HG03571 (cell line): Measurements from ENCODE around the gene ADARB2.
"Not testable (repeated sequence)": the region's sequence is repeated elsewhere in the genome, so short reads cannot be mapped to it uniquely, and the experiment has no call there.

ENCODE experiments used
- ATAC-seq: cut with Tn5 transposase; IDR thresholded peaks from one replicate; pipeline ENCODE4 v1.9.1; 2021; ENCODE audit not compliant: unreplicated experiment

ADARB2 gene

GRCh38 chr10:1417574-1417973 lies 319.8 kb downstream of the ADARB2 start:
- ATAC-seq = no peak

- no peak for ATAC-seq
These were observed 320.8 kb downstream of the ADARB2 start for GRCh38 chr10:1416456-1417037.

- no peak for ATAC-seq
These were observed 322.4 kb downstream of the ADARB2 start for GRCh38 chr10:1414893-1415292.

GRCh38 chr10:1414346-1414745 lies 323.0 kb downstream of the ADARB2 start:
- ATAC-seq = not testable (repeated sequence)

GRCh38 chr10:1413823-1414222 lies 323.5 kb downstream of the ADARB2 start:
- no peak for ATAC-seq

- no peak for ATAC-seq
These were observed 324.1 kb downstream of the ADARB2 start for GRCh38 chr10:1413256-1413655.

- no peak for ATAC-seq
These were observed 324.7 kb downstream of the ADARB2 start for GRCh38 chr10:1412531-1413189.

GRCh38 chr10:1411956-1412355 lies 325.4 kb downstream of the ADARB2 start:
- ATAC-seq = no peak

GRCh38 chr10:1411451-1411850 lies 325.9 kb downstream of the ADARB2 start:
- ATAC-seq = no peak

GRCh38 chr10:1410469-1411395 lies 326.6 kb downstream of the ADARB2 start:
- ATAC-seq = no peak

- no peak for ATAC-seq
These were observed 327.3 kb downstream of the ADARB2 start for GRCh38 chr10:1410032-1410431.

- no peak for ATAC-seq
These were observed 327.9 kb downstream of the ADARB2 start for GRCh38 chr10:1409392-1409791.

GRCh38 chr10:1408651-1409367 lies 328.5 kb downstream of the ADARB2 start:
- no peak for ATAC-seq

GRCh38 chr10:1406967-1407945 lies 330.1 kb downstream of the ADARB2 start:
- no peak for ATAC-seq

- no peak for ATAC-seq
These were observed 331.0 kb downstream of the ADARB2 start for GRCh38 chr10:1406132-1406966.

- ATAC-seq = no peak
These were observed 332.7 kb downstream of the ADARB2 start for GRCh38 chr10:1404323-1405260.

- ATAC-seq = no peak
These were observed 333.6 kb downstream of the ADARB2 start for GRCh38 chr10:1403508-1404322.
